GM19043 (cell line): Measurements from ENCODE around the gene RHBDF2.
"Not testable (repeated sequence)": the region's sequence is repeated elsewhere in the genome, so short reads cannot be mapped to it uniquely, and the experiment has no call there.

Source experiments
- ATAC-seq: cut with Tn5 transposase; IDR thresholded peaks from one replicate; pipeline ENCODE4 v1.9.1; 2021; ENCODE audit warnings: low read depth; ENCODE audit not compliant: unreplicated experiment

Gene RHBDF2

DNA sequence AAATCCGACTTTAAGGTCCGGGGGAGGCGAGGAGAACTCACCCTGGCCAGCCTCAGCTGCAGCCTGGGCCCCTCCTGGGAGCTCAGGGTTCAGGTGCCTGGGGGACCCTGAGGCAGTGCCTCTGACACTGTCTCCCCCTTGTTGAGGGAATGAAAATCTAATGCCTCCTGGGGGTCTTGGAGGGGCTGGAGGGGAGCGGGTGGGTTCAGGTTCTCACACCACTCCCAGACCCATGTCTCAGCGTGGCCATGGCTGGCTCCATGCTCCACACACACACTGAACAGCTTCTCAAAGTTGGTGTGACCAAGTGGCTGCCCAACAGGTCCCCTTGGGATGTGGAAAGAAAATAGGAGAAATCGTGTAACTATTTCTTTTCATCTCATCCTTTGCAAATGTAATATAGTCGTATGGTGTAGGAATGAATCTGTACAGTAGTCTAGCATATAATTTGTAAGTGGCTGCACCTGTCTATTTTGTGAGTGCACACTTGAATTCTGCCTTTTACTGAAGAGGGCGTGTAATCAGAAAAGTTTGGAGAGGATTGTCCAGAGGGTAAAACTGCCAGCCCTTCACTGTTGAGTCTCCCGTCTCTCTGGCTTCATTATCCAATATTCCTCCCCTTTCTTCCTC, 37.8 kb upstream of the RHBDF2 start:
- no peak for ATAC-seq

DNA sequence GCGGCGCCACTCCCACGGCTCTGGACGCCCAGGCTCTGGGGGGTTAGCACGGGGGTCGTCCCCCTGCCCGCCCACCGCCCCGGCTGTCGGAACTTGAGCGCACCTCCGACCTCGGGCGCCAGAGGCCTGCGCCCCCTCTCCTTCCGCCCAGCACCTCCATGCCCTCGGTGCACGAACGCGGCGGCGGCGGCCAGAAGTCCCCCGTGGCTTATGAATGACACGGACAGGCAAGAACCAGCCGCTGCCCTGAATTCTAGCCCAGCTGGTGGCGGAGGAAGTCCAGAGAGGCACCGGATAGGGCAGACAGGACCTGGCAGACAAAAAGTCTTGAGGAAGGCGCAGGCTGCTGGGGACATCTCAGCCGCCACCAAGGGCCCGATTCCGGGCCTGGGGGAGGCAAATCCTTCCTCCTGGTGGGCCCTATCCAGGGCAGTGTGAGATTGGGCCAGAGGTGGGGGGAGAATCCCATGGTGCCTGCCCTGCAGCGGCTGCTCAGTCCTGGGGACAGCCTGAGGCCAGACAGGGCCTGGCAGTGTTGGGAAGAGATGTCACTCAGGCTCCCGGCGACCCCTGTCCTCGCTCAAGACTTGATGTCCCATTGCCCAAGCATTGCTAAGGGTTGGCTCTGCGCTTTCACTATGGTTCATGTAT, 37.2 kb upstream of the RHBDF2 start:
- no peak for ATAC-seq

DNA sequence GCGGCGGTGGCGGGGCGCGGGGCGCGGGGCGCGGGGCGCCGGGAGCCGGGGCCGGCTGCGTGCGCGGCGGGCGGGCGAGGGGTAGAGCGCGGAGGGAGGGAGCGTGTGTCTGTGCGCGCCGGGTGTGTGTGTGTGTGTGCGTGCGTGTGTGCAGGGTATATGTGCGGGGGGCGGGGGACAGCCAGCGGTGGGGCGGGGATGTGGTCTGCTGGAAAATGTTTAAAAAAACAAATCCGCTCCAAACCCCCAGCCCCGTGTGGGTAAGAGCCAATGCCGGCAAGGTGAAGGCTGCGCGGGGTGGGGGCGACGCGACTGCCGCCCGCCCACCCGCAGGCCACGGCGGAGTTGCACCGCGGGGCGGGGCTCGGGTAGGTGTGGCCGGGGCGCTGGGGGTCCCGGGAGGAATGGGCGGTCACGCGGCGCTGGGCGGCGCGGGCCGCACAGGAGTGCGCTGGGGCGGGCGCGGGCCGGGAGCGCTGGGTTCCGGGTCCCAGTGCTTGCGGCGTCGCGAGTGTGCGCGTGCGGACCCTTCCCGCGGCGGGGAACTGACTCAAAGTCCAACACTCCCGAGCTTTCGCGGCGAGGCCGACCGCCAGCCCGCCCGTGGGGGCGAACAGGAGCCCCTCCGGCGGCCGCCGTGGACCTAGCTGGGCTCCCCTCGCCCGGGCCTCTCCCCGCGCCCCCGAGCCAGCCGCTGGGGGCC, 36.5 kb upstream of the RHBDF2 start, which contains the start of gene CYGB:
Gene CYGB, minus strand, starts transcription at position 132 of the 703 bp plus-strand sequence. CDS start 167 bp downstream, outside the sequence.
- no peak for ATAC-seq

DNA sequence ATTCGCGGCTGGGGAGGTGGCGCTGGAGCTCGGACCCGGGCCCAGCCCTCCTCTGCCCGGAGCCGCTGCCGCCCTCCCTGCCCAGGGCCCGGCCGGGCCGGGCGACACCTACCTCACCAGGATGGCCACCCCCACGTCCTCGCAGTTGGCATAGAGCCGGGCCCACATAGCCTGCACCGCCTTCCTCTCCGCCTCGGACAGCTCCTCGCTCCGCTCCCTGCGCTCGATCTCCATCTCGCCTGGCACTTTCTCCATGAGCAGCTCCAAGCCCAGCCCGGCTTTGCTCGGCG, 36.0 kb upstream of the RHBDF2 start:
- no peak for ATAC-seq

DNA sequence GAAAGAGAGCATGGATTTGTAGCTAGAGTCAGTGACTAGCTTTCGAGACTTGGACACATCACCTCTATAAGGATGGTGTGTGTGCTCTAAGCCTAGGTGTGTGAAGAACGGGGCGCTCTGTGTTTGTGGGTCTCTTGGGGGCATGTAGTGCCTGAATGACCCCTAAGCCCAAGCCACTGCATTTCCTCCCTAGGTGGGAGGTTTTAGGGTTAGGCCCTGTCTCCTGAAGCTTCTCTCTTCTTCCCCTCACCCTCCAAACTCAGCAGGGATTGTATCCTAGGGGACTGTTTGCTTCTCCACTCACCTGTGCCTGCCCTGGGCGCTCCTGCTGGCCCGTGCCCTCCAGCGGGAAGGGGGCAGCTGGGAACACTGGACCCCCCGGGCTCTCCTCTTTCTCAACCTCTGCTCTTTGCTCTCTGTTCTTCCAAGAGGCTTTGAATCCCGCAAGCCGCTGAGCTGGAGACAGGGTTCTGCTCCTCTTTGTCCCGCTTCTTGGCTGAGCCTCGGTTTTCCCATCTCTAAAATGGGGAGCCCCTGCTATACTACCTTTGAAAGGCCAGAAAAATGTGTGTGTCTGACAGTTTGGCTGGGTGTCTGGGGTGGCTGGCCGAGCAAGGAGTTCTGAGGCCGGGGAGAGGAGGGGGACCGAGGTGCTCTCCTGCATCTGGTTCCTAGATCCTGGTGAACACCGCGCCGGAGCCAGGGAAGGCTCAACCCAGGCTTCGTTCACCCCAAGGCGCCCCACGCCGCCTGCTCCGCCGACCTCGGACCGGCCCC, 35.5 kb upstream of the RHBDF2 start:
- ATAC-seq, result no peak

DNA sequence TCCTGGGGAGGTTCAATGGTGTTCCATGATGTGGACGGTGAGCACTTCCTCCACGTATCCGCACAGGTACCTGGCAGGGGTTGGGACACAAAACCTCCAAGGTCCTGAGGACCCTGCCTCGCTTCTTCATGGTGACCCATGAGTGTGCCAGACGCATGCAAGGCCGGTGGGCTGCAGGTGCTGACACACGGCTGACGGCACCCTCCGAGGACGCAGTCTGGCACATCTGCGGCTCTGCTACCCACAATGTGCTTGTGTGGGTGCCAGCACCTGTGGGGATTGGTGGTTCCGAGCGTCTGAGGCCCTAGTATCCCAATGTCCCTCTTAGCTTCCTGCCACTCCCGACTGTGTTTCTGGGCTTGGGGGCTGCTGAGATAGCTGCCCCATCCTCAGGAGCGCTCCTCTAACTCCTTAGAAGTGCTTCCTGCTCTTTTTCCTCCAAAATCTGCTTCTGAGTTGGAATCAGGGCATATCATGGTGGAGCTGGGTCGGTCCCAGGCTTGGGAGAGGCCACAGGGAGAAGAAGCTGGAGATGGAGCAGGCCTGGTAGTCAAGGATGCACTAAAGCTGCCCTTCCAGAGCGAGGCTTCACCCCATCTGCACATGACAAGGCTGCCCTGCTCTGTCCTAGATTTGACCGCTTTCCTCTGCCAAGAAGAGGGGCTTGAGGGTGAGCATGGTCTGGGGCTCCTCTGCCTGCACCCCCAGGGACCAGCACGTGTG, 34.7 kb upstream of the RHBDF2 start:
- no peak for ATAC-seq

DNA sequence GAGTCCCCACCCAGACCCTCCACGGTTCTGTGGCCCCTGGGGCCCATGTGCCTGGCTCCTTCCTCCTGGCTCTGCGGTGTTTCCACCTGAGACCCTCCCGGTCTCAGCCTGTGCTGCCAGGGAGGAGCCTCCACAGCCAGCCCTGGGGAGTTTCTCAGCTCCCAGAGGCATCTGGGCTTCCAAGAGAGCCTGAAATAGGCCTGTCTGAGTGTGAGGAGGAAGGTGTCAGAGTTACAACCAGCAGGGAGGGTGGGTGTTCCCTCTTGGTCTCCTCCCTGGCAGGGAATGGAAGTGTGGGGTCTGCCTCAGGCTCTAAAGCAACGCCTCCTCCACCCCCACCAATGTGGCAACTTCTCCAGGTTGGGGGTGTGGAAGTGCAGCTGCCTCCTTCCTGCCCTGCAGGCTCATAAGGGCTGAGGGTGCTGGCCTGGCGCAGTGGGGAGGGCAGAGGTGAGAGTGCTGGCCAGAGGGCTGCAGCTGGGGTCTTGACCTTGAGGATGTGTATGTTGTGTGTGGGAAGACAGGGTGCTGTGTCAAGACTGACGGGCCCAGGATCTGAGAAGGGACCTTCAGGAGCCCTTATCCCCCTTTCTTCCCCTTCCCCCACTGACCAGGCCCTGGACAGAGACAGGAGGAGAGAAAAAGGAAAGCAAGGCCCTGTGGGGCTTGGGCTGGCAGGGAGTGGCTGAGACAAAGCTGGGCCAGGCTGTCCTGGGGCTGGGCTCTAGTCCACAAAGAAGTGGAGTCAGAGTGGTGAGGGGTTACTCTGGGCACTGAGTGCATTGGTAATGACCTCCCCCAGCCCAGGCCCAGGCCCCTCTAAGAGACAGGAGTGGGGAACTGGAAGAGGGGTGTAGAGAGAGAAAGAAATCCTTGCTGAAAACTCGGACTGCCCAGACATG, 33.9 kb upstream of the RHBDF2 start:
- no peak for ATAC-seq

DNA sequence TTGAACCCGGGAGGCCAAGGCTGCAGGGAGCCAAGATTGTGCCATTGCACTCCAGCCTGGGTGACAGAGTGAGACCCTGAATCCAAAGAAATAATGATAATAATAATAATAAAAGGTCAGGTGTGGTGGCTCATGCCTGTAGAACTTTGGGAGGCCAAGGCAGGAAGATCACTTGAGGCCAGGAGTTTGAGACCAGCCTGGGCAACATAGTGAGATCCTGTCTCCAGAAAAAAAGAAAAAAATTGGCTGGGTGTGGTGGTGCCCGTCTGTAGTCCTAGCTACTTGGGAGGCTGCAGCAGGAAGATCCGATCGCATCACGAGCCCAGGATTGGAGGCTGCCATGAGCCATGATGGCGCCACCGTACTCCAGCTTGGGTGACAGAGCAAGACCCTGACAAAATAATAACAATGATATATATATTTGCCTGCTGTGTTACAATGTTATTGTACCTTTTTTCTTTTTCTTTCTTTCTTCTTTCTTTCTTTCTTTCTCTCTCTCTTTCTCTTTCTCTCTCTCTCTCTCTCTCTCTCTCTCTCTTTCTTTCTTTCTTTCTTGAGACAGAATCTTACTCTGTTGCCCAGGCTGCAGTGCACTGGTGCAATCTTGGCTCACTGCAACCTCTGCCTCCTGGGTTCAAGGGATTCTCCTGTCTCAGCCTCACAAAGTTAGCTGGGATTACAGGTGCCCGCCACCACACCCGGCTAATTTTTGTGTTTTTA, 32.6 kb upstream of the RHBDF2 start:
- ATAC-seq, result not testable (repeated sequence)

DNA sequence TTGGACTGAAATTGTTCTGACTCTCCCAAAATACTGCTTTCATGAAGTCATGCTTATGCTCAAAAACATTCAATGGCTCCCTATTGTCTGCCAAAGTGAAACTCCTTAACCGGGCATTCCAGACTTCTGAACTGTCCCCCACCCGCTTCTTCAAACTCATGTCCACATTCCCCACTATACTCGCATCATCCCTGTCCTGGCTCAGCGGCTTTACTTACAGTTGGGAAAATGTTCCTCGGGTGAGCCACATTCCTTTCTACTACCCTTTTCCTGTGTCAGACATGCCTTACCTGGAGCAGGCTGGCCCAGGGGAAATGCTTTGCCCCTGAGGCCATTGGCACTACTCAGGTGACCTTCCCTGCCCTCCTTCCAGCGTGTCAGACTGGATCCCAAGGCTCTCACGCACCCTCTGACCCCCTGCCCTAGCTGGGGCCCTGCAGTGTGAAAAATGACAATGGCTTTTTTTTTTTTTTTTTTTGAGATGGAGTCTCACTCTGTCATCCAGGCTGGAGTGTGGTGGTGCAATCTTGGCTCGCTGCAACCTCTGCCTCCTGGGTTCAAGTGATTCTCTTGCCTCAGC, 30.9 kb upstream of the RHBDF2 start:
- ATAC-seq, result no peak

DNA sequence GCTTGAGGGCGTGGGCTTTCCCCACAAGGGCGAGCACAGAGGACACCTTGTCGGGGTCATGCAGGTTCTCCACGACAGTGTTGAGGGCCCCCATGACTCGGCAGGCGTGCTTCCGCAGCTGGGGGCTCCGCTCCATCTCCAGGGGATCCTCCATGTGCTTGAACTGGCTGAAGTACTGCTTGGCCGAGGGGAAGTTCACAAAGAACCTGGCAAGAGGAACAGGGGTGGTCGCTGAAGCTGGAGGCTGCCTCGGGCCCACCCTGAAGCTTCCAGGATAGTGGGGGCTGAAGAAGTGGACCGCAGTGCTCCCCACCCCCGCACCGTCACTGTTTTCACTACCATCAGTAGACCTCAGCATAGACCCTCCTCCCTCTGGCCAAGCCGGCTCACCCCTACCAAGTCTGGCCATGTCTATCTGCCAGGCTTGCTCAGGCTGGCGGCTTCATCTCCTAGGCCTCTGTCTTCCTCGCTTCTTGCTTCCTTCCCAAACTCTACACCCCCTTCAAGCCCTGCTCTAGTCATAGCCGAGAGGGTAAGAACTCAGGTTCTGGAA, 30.3 kb upstream of the RHBDF2 start:
- no peak for ATAC-seq

DNA sequence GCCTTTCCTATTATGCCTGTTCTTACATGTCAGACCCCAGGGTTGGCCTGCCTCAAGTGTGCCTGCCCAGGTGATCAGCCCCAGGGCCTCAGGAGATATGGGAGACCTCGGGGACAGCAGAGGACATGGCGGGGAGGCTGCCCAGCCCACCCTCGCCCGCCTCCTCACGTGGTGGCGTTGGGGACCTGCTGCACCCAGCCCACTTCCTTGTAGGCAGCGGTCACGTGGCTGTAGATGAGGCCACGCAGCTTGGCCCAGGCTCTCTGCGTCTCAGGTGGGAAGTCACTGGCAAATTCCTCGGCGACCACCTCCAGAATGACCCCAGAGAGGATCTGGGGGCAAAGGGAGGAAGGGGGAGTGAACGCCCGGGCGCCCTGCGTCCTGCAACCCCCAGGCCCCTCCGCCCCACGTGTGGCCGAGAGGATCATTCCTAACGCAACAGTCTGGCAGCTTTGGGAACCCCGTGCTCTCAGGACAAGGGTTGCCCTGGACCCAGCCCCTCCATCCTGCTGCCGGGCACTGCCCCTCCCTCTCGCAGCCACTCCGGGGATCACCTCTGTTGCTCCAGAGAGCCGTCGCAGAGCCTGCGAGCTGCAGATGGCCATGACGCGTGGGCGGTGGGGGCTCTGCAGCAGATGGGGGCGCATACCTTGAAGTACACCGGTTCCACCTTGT, 29.7 kb upstream of the RHBDF2 start:
- no peak for ATAC-seq

DNA sequence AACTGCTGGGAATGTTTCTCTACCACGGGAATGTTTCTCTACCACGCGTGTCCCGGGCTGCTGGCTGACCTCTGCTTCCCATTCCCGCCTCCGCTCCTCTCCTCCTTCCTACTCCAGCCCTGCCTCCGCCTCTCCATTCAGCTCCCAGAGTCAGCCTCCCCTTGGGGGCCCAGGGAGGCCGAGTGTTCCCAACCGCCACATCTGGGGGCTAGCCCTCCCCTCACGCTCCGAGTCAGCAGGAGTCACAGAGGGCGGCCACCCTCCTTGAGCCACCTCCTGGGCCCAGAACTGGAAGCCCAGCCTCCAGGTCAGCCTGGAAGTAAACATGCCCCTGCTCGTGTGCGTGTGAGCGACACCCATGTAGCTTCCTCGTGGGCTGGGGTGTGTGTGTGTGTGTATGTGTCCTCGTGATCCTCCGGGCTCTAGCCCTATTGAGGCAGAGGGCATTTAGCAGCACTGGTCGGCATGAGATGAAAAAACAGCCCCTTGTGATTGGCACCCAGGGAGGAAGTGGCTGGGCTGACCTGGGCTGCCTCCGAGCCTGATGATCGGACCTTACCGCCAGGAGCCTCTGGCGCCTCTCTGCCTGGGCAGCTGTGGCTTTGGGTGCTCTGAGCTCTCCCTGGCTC, 29.0 kb upstream of the RHBDF2 start:
- ATAC-seq, result no peak

DNA sequence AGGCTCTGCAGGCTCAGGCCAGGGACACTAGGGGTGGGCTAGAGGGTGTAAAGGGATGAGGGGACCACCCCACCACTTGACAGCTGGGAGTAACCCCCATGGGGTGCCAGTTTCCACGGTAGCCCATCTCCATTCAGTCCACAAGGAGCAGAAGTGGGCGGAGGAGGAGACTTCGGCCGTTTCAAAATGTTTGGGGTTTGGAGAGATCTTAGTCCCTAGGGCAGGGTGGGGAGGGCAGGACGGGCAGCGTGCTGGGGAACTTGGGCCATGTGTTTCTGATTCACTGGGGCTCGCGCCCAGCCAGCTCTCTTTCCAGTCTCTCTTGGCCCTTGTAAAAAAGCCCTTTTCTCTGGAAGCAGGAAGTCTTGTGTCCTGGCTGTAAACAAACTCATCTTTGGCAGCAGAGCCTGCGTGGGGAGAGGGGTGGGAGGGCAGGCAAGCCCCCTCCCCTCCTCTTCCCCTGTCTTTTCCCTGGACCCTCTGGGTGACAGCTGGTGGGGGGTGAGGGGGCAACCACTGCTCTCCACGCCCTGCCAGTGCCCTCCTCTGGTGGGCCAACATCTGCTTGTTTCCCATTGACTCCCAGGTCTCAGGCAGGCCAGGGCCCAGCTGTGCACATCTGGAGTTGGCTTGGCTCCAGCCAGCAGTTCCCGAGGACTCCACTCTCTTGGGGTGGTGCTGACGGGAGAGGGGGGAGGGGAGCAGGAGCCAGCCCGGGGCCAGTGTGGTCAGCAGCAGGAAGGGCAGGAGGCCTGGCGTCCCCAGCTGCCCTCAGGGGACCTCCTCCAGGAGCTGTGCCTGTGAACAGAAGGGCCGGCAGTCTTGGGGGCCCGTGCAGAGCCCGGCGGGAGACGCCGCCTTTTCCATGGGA, 28.2 kb upstream of the RHBDF2 start:
- no peak for ATAC-seq

DNA sequence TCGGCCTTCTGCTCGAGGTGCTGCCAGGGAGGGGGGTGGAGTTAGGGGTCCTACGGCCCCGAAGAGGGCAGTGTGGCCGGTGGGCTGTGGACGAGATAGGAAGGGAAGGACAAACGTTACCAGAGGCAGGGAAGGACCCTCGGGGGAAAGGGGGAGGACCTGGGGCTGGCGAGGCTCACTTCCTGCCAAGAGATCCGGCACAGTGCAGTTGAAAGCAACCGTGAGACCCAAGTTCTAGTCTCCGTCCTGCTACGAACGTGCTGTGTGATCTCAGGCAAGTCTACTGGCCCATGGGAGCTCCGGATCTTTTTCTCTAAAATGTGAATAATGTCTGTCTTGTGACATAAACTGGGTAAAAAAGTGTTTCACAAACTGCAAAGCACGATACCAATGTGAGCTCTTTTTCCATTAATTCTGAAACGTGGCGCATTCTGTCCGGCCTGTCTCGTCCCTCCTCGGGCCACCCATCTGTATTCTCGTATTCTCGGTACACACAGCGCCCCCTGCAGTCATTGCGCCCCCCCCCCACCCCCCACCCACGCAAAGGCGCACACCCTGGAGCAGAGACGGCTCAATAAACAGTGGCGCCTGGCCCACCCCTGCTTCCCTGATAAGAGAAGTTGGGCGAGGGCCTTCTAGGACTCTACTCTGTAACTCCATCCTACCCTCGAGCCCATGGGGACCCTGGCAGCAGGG, 27.5 kb upstream of the RHBDF2 start:
- ATAC-seq, result no peak

DNA sequence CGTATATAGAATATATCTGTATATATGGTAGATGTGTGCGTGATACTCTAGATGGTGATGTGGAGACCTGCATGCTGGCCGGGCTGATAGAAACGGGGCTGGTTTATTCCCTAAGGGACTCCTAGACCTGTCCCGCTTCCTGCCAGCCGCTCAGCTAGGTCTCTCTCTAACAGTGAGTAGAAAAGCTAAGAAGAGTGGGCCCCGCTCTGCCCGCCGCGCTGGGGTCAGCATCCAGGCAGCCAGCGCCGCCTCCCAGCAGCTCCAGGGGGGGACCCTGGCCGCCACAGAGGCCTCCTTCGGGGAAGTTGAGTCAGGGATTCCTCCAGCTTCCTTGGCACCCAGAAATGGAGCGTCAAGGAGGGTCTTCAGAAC, 26.9 kb upstream of the RHBDF2 start:
- no peak for ATAC-seq
